Heart right ventricle (tissue), 16 donors: ENCODE measurements around the gene TDG. TPM values are rescaled to one million over a fixed set of nuclear protein-coding genes. Genes with fewer than 3 reads are reported as not detected.

ENCODE experiments used
- ATAC-seq, 8 donors: fragments of 200-7000 bp; cut with Tn5 transposase; one replicate each; pipeline ENCODE4 v1.9.1; 2020; ENCODE audit warnings: mild to moderate bottlenecking in 8 of 8, moderate library complexity in 8 of 8, moderate number of reproducible peaks in 1 of 8
- DNase-seq, 2 donors: peaks; one replicate each; pipeline ENCODE4 v3.0.0-alpha.2; 2020
- H3K27ac ChIP-seq, 10 donors: fragments of 200-600 bp; sonication (generic) in 2 of 10; one replicate each; pipeline versions ENCODE4 v1.5.0 to v1.8.0; 2020 to 2022; ENCODE audit warnings: mild to moderate bottlenecking in 3 of 10
- H3K27me3 ChIP-seq, 7 donors: fragments of 200-600 bp; one replicate each; pipeline ENCODE4 v1.8.0; 2021 to 2022; ENCODE audit warnings: mild to moderate bottlenecking in 2 of 7
- H3K36me3 ChIP-seq, 9 donors: fragments of 200-600 bp; sonication (generic) in 1 of 9; one replicate each; pipeline versions ENCODE4 v1.5.0 to v1.8.0; 2020 to 2022; ENCODE audit warnings: mild to moderate bottlenecking in 2 of 9
- H3K4me1 ChIP-seq, 9 donors: fragments of 200-600 bp; sonication (generic) in 1 of 9; one replicate each; pipeline versions ENCODE4 v1.5.0 to v1.8.0; 2020 to 2022; ENCODE audit warnings: mild to moderate bottlenecking in 4 of 9
- H3K4me3 ChIP-seq, 10 donors: fragments of 200-600 bp; sonication (generic) in 2 of 10; one replicate each; pipeline versions ENCODE4 v1.5.0 to v1.8.0; 2020 to 2022; ENCODE audit warnings: mild to moderate bottlenecking in 7 of 10, moderate library complexity in 2 of 10
- H3K9me3 ChIP-seq, 11 donors: fragments of 200-600 bp in 10 of 11; sonication (generic) in 2 of 11; one replicate each; pipeline versions ENCODE4 v1.5.0 to v1.8.0; 2013 to 2022; ENCODE audit warnings: mild to moderate bottlenecking in 2 of 11, control low read depth in 1 of 11, moderate library complexity in 1 of 11
- CTCF ChIP-seq, 9 donors: fragments of 200-600 bp; sonication (generic) in 2 of 9; IDR thresholded peaks; one replicate each; pipeline versions ENCODE4 v1.5.0 to v1.8.0; 2021 to 2022; ENCODE audit warnings: antibody characterized with exemption in 9 of 9, mild to moderate bottlenecking in 5 of 9, moderate library complexity in 1 of 9
- WGBS, 2 donors: extraction: QIAGEN DNeasy Blood & Tissue Kit; methylation state at CpG; one replicate each; pipeline ENCODE4 v1.1.7; 2013; ENCODE audit warnings: inconsistent platforms in 1 of 2; 5-methylcytosine and 5-hydroxymethylcytosine counted together
- intact Hi-C, 10 donors: fragments of 100-400 bp; cut with DNase I; formaldehyde crosslinking; loops; one replicate each; pipeline versions ENCODE4 v1.11.1 to v1.14.2; 2022
- polyA plus RNA-seq, 2 donors: library from polyadenylated mRNA; stranded (reverse); fragments of 200-250 nt; gene quantifications; one replicate each; pipeline ENCODE4 v1.2.3, GENCODE V29; 2013
- total RNA-seq, 10 donors: library from RNA; stranded (reverse); fragmentation: NEBNext Ultra II Directional in 3 of 10; extraction: Animal tissue kit (Norgen Biotek cat#: 25700) in 3 of 10; gene quantifications; one replicate each; pipeline versions ENCODE4 v1.2.1 to v1.2.4, GENCODE V29; 2021 to 2023
- donor health status: Arrhythmogenic right ventricular cardiomyopathy.
- donor health status: ischemic (EF 13 %, LVEDD 7.1; RV severe dilation, severe dysfunction).
- donor health status: healthy with polysubstance abuse.
- donor health status: DM: no; HTN: yes; CAD: no.
- donor health status: DM: no; HTN: no; CAD: no.
- donor health status: ischemic (EF 25% LVEDD 6.9; RV normal size, moderate dysfunction).
- donor health status: ischemic (EF 25% LVEDD 5.7; RV mildly dilated, moderate dysfunction).
- donor health status: healthy.
- donor health status: DM: yes; HTN: yes; CAD: no.
- donor health status: Ischemic cardiomyopathy.
- donor health status: ischemic (EF 35%, LVEDD 5.7; RV mildly dilated, moderate dysfunction).
- donor health status: nonischemic (EF 11% LVEDD 7.7; RV severe dilation, severe dysfunction).
- donor health status: DM: yes; HTN: yes; CAD: no.
- donor health status: PGD.
- donor health status: ischemic (EF 29% LVEDD 5.4; RV normal size, mild dysfunction).
- donor health status: nonischemic (EF 23%, LVEDD 6.1; RV moderate dilation, normal function).

Gene TDG
- total and polyA plus RNA-seq, 12 donors = 8.7 to 17.4 (median 11.7) TPM

- 74 to 95% methylated on average over 2 of the region's 2 CpGs for WGBS, 2 donors
- intact Hi-C loops = no loop called here
- peaks cover 0 to 92% (median 55%) of the 10 kb centered on the region in 9 donors for H3K36me3 ChIP-seq
- no peak for ATAC-seq
- DNase-seq = no peak
- no peak overlapping the region for H3K4me3 ChIP-seq
- no peaks in the 10 kb centered on the region for H3K9me3 ChIP-seq
- H3K27me3 ChIP-seq = no peaks in the 10 kb centered on the region
- H3K4me1 ChIP-seq = no peaks in the 10 kb centered on the region
- H3K27ac ChIP-seq = no peak overlapping the region
- no peak for TF ChIP-seq CTCF (IDR thresholded peaks at IDR 0.05)
Observed at GRCh38 chr12:103986829-103987228, 21.2 kb downstream of the TDG start.

GRCh38 chr12:103994235-103994634, 28.6 kb downstream of the TDG start:
- no peak overlapping the region for H3K27ac ChIP-seq
- WGBS, 2 donors = 66 to 71% methylated on average over 4 of the region's 4 CpGs
- H3K27me3 ChIP-seq = no peaks in the 10 kb centered on the region
- peaks cover 0 to 24% (median 2%) of the 10 kb centered on the region in 9 donors for H3K36me3 ChIP-seq
- H3K9me3 ChIP-seq = no peaks in the 10 kb centered on the region
- DNase-seq (no peak), ATAC-seq (no peak)
- intact Hi-C loops = loop anchor here in 2 of 10 donors (10.0 kb wide), 1 partner anchor 71 kb away; the partner anchor contains the start of gene HCFC2 (in 2 of the 2)
- no peak overlapping the region for H3K4me3 ChIP-seq
- no peak for TF ChIP-seq CTCF (IDR thresholded peaks at IDR 0.05)
- peaks cover 0 to 21% (median 0%) of the 10 kb centered on the region in 9 donors for H3K4me1 ChIP-seq

GRCh38 chr12:103996595-103996994, 30.9 kb downstream of the TDG start:
- Histone ChIP-seq H3K4me1 (peaks cover 0 to 21% (median 0%) of the 10 kb centered on the region in 9 donors), H3K36me3 (peaks cover 0 to 3% (median 0%) of the 10 kb centered on the region in 9 donors), H3K4me3 (peak overlapping the region in 1 of 10 donors; percentile 19), H3K9me3 (no peaks in the 10 kb centered on the region), H3K27ac (peak overlapping the region in 7 of 10 donors; percentile 41 to 76 (median 66)), H3K27me3 (peaks cover 0 to 4% (median 0%) of the 10 kb centered on the region in 7 donors)
- DNase-seq = peak in 1 of 2 donors; percentile 19
- ATAC-seq = peak in 4 of 8 donors; percentile 10 to 42 (median 19)
- intact Hi-C loops = loop anchor here in 4 of 10 donors (5.0 to 10.0 kb wide), 2 partner anchors 61 to 68 kb away; partner anchors contain the start of gene HCFC2 (in 2 of the 4)
- 80 to 81% methylated on average over 5 of the region's 5 CpGs for WGBS, 2 donors
- no peak for TF ChIP-seq CTCF (IDR thresholded peaks at IDR 0.05)

GRCh38 chr12:103997286-103997900, 31.7 kb downstream of the TDG start:
- Histone ChIP-seq H3K27ac (peak overlapping the region in 8 of 10 donors; percentile 27 to 76 (median 62)), H3K9me3 (no peaks in the 10 kb centered on the region), H3K36me3 (peaks cover 0 to 3% (median 0%) of the 10 kb centered on the region in 9 donors), H3K4me3 (peak overlapping the region in 5 of 10 donors; percentile 1 to 19 (median 17)), H3K27me3 (peaks cover 0 to 4% (median 0%) of the 10 kb centered on the region in 7 donors), H3K4me1 (peaks cover 0 to 21% (median 0%) of the 10 kb centered on the region in 9 donors)
- intact Hi-C loops = loop anchor here in 4 of 10 donors (5.0 to 10.0 kb wide), 2 partner anchors 60 to 67 kb away; partner anchors contain the start of gene HCFC2 (in 2 of the 4)
- ATAC-seq (peak; percentile 70 to 92 (median 81)), DNase-seq (peak; percentile 48 to 54)
- no peak for TF ChIP-seq CTCF (IDR thresholded peaks at IDR 0.05)
- 29 to 38% methylated on average over 16 of the region's 16 CpGs for WGBS, 2 donors
